ENCODE measurements around the gene CARD14. TPM values are rescaled to one million over a fixed set of nuclear protein-coding genes. Genes with fewer than 3 reads are reported as not detected.

The CARD14 gene
- total and polyA plus RNA-seq, 12 donors, result 0.11 to 0.33 (median 0.14) TPM; not detected in 6

- no peak overlapping the region for H3K4me3 ChIP-seq
- H3K36me3 ChIP-seq, result peaks cover 0 to 38% (median 0%) of the 10 kb centered on the region in 9 donors
- WGBS, 2 donors, result 92% methylated on average over 18 of the region's 18 CpGs
- H3K4me1 ChIP-seq, result peaks cover 6 to 30% (median 19%) of the 10 kb centered on the region in 9 donors
- H3K27ac ChIP-seq, result no peak overlapping the region
- ATAC-seq, result no peak
- intact Hi-C loops (cut with DNase I), result loop anchor here in 2 of 10 donors (5.0 to 10.0 kb wide), 2 partner anchors 40 to 62 kb away; partner anchors contain the start of gene RNF213 (in 1 of the 2)
- no peaks in the 10 kb centered on the region for H3K9me3 ChIP-seq
- H3K27me3 ChIP-seq, result peaks cover 0 to 9% (median 0%) of the 10 kb centered on the region in 7 donors
- DNase-seq, result no peak
- TF ChIP-seq CTCF (IDR thresholded peaks at IDR 0.05), result no peak
Measured at GRCh38 chr17:80222376-80223141, 52.7 kb downstream of the CARD14 start.

- peaks cover 0 to 39% (median under 1%) of the 10 kb centered on the region in 9 donors for H3K36me3 ChIP-seq
- no peak for ATAC-seq
- no peak overlapping the region for H3K27ac ChIP-seq
- H3K27me3 ChIP-seq, result peaks cover 0 to 9% (median 0%) of the 10 kb centered on the region in 7 donors
- H3K4me3 ChIP-seq, result no peak overlapping the region
- peaks cover 6 to 28% (median 19%) of the 10 kb centered on the region in 9 donors for H3K4me1 ChIP-seq
- intact Hi-C loops (cut with DNase I), result loop anchor here in 2 of 10 donors (5.0 to 10.0 kb wide), 2 partner anchors 39 to 62 kb away; partner anchors contain the start of gene RNF213 (in 1 of the 2)
- DNase-seq, result no peak
- 92 to 93% methylated on average over 18 of the region's 18 CpGs for WGBS, 2 donors
- no peaks in the 10 kb centered on the region for H3K9me3 ChIP-seq
- TF ChIP-seq CTCF (IDR thresholded peaks at IDR 0.05), result no peak
Measured at GRCh38 chr17:80223142-80223815, 53.4 kb downstream of the CARD14 start.

GRCh38 chr17:80223838-80224497 is 54.1 kb downstream of the CARD14 start:
- DNase-seq, result no peak
- Histone ChIP-seq H3K27me3 (peaks cover 0 to 9% (median 0%) of the 10 kb centered on the region in 7 donors), H3K9me3 (no peaks in the 10 kb centered on the region), H3K36me3 (peaks cover 0 to 46% (median 7%) of the 10 kb centered on the region in 9 donors), H3K27ac (no peak overlapping the region), H3K4me3 (no peak overlapping the region), H3K4me1 (peaks cover 6 to 21% (median 18%) of the 10 kb centered on the region in 9 donors)
- WGBS, 2 donors, result 93 to 97% methylated on average over 11 of the region's 11 CpGs
- TF ChIP-seq CTCF (IDR thresholded peaks at IDR 0.05), result no peak
- intact Hi-C loops (cut with DNase I), result loop anchor here in 2 of 10 donors (5.0 to 10.0 kb wide), 2 partner anchors 38 to 61 kb away; partner anchors contain the start of gene RNF213 (in 1 of the 2)
- ATAC-seq, result no peak

GRCh38 chr17:80224683-80225082 is 54.9 kb downstream of the CARD14 start:
- Histone ChIP-seq H3K9me3 (no peaks in the 10 kb centered on the region), H3K4me1 (peaks cover 6 to 14% (median 11%) of the 10 kb centered on the region in 9 donors), H3K27ac (no peak overlapping the region), H3K36me3 (peaks cover 0 to 53% (median 7%) of the 10 kb centered on the region in 9 donors), H3K27me3 (peaks cover 0 to 9% (median 0%) of the 10 kb centered on the region in 7 donors), H3K4me3 (no peak overlapping the region)
- intact Hi-C loops (cut with DNase I), result loop anchor here in 2 of 10 donors (5.0 to 10.0 kb wide), 2 partner anchors 38 to 60 kb away; partner anchors contain the start of gene RNF213 (in 1 of the 2)
- no peak for TF ChIP-seq CTCF (IDR thresholded peaks at IDR 0.05)
- no peak for DNase-seq
- 90 to 91% methylated on average over 6 of the region's 6 CpGs for WGBS, 2 donors
- ATAC-seq, result no peak

Data from heart right ventricle (tissue), 16 donors.